GM19328 (cell line): ENCODE measurements around the gene IGF1R.
A peak's percentile ranks its signal among the peaks of the same experiment; 100 is the strongest.

Source experiments
- ATAC-seq: cut with Tn5 transposase; IDR thresholded peaks from one replicate; pipeline ENCODE4 v1.9.1; 2021; ENCODE audit warnings: mild to moderate bottlenecking, moderate library complexity; ENCODE audit not compliant: unreplicated experiment

The IGF1R gene

DNA sequence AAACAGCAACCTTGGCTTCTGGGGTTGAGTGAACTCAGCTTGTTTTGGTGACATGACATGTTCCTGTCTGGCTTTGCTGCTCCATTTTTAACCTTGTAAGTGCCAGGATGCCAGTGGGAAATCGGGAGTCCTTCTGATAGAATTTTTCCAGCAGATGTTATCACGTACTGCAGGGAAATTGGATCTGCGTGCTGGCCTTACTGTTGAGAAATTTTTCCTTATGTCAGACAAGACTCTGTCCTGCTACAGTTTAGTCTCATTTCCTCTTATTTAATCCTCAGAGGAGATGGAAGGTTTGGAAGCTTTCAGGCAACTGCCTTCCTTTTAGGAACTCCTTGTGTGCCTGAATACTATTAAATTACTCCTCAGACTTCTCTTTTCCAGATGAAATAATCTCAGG is 278.7 kb downstream of the IGF1R start:
- ATAC-seq, result no peak

DNA sequence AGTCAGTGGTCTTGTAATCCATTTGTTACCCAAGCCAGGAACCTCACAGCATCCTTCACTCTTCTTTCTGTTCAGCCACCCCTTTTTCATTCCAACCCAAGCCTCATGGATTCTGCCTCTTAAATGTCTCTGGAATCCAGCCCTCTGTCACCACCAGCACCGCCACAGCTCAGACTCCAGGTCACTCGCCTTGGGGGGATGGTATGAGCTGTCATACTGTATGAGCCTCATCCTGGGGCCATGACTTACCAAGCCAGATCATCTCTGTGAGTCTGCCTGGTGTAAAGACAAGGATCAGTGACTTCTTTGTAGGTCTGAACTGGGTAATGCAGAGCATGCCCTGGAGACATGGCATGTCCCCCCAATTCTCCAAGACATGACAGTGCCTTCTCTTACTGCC is 279.7 kb downstream of the IGF1R start:
- ATAC-seq, result no peak

DNA sequence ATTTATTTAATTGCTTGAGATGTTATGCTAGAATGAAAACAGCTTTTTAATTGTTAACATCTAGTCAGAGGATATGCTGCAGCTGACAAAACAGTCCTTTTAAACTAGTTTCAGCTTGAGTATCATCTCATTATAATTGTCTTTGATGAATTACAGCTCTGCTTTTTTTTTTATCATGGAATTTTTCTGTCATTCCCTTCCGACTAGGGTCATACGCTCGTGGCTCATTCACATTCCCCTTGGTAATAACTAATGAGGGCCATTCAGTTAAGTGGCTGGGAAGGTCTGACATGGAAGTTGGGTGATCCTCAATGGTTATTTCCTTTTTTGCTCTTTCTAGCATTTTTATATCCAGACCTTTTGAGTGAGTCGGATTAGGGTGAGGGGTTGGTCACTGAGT is 282.2 kb downstream of the IGF1R start:
- no peak for ATAC-seq

DNA sequence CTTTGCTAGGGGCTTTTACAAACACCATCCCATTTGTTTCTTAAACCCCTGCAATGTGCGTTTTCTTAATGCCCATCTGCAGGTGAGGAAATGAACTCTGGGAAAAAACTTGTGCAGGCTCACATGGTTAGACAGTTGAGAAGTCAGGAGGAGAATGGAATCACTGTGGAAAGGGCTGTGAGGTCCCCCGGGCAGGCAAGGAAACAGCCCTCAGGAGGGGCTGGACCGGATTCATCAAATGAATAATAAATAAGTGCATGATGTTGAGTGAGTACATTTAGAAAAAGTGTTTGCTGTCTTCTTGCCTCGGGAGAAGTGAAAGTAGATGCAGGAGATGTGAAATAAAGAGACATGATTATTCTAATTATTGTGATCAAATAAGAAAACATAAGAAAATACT is 282.7 kb downstream of the IGF1R start:
- no peak for ATAC-seq

DNA sequence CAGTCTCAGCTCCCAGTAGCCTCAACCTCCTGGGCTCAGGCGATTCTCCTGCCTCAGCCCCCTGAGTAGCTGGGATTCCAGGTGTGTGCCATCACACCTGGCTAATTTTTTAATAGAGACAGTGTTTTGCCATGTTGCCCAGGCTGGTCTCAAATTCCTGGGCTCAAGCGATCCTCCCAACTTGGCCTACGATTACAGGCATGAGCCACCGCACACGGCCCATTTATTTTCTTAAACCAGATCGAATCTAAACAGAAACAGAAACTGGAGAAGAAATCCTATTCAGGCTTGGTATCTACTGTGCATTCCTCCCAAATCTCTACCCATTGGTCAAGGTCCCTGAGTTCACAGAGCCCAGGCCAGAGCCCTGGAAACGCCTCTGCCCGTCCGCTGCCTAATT is 285.1 kb downstream of the IGF1R start:
- ATAC-seq, result no peak

DNA sequence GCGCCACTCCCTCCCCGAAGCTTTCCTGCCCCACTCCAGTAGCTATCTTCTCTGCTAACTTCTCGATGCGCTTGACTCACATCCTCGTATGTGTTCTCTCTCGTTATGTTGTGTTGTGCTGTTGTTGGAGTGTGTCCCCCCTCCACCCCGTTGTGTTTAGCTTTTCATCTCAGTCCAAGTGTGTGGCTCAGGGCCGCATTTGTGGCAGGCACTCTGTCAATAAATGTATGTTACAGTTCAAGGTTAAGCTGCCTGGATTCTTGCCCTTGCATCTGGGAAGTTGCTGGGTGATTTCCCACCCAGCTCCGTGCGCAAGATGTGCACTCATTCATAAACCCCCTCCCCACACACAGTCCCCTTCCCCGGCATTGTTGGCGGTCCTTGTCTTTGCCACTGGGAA is 287.4 kb downstream of the IGF1R start:
- ATAC-seq, result no peak

DNA sequence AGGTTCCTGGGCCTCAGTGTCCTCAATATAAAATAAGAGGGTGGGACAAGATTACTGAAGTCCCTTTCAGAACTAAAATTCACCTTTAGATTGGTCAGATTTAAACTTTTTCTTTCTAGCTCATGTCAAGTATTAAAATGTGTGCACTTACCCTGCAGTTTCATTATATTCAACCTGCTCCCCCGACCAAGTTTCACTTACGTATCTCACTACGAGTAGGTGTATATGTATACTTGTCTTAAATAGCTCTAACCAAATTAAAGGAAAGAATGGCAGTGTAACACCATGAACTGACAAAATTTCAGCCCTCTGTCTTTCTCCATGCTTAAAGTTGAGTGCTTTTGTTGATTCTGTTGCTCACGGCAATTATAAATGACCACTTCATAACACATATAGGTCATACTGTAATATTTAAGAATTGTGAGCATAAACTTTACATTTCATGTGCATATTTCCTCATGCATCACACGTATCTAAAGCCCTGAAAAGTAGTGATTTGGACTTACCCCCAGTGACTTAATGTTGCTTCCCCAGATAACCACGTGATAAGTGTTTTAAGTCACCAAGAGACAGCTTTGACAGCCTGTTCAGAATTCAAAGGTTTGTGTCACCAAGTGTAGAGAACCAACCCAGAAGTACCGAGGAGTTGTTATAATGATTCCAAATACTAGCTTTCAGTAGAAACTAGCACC is 289.2 kb downstream of the IGF1R start:
- ATAC-seq, result peak; percentile 80

DNA sequence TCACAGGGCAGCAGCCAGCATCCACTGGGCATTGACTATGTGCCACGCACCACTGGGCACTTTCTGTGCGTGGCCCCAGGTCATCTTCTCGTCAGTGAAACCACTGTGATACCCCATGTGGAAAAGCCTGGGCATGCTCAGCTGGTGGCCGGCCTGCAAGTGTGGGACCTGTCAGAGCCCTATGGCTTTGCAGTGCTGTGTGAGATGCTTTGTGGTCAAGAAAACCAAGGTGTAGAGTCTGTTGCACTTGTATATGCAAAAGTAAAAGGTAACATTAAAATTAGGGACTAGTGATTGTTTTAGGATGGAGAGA is 289.7 kb downstream of the IGF1R start:
- ATAC-seq, result no peak

DNA sequence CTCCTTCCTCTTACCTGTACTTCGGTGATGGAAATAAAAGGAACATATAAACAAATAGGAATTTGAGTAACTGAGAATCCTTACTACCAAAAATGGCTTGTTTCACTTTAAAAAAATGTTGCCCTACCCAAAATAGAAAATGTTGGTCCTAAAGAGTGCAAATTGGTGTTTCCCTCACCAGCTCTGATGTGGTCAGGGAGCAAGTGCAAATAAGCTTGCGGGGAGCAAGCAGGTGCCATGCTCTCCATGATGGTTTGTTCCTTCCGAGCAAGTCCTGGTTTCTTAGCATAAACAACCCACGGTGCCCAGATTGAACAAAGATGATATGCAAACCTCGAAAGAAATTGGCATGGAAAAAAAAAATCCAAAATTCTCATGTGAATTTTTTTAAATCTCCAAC is 290.5 kb downstream of the IGF1R start:
- no peak for ATAC-seq

DNA sequence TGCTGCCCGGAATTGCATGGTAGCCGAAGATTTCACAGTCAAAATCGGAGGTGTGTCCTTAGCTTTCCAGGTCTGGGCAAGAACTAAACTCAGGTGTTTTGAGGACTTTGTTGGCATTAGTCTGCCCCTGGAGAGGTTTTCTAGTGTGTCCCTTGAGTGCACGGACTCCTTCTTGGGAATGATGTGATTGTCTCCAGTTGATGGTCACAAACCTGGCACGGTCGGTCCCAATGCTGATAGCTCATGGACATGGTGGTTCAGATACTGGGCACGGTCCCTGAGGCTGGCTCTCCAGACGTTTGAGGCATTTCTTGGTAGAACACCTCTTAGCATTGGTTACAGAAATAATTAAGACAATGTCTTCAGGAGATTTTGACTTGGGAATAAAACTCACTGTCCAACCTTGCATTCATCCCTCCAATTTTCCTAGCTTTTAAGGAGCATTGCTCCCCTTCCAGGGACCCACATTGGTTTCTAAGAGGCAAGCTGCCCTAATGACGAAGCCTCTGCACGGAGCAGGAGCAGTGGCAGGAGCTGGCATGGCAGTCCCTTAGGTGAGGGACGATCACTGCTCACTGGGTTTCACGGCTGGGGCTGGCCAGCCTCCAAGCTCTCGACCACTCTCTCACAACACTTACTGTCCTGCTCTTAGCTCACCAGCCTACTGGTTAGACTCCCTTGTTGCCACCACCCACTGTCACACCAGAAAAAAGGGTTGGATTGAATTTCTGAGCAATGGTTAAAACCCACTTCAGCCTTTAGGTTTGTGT is 291.2 kb downstream of the IGF1R start:
- no peak for ATAC-seq

DNA sequence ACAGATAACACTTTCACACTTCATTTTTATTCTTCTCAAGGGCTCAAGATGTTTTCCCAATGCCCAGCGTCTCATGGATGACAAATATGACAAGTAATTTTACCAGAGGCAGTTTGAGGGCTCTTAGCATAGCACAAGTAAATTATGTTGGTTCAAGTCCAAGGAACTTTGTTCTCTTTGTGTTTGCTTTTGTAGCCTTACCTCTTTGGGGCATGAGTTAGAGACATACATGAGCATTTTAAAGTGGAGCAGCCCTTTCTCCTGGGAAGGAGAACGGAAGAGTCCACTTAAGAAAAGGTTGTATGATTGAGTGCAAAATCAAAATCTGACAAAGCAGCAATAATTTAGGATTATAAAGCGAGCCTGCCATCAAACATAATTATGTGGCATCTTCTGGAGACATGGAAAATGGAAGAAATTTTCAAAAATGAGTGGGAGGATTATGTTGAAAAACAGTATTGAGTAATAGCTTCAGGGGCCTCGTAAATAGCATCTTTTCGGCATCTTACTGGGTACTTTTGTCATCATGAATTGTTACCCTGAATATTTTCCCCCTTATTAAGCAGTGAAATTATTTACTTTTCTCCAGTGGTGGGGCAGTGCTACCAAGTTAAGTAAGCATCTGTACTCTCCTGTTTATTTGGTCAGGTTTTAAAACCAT is 293.4 kb downstream of the IGF1R start:
- no peak for ATAC-seq

DNA sequence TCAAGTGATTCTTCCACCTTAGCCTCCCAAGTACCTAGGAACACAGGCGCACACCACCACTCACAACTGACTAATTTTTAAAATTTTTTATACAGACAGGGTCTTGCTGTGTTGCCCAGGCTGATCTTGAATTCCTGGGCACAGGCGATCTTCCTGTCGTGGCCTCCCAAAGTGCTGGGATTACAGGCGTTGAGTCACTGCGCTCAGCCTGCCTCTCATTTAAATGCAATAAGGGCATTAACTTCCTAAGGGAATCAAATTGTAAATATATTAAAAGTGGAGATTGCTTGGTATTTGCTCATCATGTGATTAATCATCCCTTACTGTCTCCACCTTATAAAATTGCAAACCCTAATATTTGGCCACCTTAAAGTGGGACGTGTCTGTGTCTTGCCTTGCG is 294.1 kb downstream of the IGF1R start:
- ATAC-seq, result no peak

DNA sequence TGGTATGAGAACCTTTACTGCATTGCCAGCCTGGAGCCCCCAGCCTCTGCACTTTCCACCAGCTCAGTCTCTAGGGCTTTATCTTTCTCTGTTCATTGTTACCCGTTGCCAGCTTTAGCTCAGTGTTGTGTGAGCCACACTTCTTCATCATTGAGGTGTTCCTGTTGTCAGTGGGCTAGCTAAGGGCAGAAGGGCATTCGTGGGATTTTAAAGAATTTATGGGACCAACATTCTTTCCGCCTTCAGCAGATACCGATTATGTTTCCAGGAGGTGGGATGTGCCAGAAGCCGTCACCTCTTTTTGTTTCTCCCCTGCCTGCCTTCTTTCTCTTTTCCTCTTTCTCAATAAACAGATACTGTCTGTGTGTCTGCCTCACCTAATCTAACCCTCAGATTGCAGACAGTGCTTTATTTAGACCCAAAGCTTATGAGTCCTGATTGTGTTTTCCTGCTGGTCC is 294.7 kb downstream of the IGF1R start:
- ATAC-seq, result no peak

DNA sequence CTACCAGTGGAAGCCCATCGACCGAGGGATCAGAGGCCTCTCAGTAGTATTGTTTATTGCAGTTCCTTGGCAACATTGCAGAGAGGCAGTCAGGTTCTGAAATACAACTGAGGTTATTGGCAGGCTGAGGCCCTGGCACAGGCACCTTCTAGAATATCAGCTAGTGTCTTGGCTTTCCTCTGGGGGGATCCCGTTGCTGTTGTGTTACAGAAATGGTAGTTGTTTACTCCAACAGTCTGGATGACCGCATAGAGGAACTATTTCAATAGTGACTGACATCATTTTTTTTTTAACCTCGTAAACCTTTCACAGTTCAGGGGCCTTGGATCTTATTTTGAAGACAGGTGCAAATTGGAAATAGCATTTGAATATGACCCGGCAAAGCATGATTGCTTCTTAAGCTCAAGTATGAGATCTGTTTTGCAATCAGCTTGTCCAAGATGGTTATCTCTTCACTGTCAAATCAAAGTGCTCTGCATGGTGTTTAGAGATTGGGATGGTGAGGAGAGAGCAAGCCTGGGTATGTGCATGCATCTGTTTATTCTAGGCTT is 295.3 kb downstream of the IGF1R start:
- no peak for ATAC-seq

DNA sequence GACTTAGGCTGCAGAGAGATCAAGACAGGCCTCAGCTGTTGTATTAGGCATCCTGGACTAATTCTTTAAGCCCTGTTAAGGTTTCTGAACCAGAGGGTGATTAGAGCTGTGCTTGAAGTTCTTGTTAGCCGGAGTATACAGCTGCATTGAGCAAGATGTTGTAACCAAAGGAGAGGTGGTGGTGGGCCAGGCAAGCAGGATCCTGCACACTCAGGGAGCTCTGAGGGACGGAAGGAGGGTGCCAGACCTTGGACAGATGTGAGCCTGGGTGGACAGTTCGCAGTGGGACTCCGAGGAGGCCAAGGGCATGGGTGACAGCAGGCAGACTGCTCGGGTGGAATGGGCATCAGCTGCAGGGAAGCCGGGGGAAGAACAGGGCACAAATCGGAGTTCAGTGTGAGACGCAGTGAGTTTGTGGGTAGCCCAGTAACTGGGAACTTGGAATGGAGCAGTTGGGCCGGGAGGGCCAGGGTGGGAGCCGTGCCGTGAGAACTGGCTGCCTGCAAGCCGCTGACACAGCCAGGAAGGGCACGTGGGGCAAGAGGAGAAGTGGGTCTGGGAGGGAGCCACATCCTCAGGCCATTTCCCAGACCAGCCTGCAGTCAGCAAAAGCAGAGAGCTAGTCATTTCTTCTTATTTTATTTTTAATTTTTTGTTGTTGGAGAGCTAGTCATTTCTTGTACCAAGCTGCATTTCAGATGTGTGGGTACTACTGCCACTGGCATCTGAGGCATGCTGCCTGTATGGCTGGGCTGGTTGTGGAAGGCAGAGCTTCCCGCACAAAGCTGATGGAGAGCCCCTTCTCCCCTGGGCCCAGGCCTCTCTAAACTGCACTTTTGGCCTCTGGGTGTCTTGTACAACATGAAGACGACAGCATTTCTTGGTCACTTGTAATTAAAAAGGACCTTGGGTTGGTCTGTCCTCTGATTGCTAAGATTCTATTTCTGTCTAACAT is 298.2 kb downstream of the IGF1R start:
- ATAC-seq, result no peak

DNA sequence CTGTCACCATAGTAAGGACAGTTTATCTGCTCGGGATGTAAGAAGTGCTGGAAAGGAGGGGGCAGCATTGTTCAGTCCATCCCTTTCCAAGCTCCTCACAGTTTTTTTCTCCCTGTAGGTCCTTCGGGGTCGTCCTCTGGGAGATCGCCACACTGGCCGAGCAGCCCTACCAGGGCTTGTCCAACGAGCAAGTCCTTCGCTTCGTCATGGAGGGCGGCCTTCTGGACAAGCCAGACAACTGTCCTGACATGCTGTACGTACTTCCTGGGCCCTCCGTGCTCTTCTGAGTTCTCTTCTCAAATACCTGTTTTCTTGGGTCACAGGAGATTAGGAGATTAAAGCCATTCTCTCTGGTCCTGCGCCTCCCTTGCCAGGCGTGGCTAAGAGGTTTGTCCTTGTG is 300.1 kb downstream of the IGF1R start:
- no peak for ATAC-seq

DNA sequence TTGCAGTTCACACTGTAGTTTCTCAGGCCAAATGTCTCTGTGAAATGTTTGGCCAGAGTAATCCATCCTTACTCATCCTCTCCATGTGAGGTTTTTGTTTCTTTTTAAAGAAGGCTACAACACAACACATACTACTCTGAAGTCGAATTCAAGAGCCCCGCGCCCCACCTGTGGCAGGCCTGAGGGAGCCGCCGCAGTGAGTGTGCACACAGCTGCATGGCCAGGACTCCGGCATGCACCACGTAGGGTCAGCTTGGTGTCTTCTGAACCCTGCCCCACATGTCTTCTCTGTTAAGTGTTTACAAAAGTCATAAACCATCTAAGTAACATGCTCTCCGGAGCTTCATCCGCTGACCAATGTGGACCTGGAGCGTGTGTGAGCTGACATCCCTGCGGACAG is 300.6 kb downstream of the IGF1R start:
- no peak for ATAC-seq

DNA sequence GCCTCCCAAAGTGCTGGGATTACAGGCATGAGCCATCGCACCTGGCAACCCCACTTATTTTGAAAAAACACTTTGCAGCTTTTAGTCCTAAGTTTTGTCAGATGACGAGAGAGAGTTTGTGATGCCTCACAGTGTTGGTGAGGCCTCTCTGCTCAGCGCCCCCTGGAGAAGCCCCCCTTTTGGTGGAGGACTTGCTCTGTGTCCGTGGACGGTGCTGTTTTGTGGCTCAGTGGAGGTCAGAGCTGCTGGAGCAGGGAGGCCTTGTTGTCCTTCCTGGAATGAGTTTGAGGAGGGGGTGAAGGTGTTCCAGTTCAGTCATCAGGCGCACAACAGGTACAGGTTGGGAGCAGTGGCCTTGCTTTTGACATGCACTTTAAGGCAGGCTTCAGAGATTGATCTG is 301.3 kb downstream of the IGF1R start:
- no peak for ATAC-seq

DNA sequence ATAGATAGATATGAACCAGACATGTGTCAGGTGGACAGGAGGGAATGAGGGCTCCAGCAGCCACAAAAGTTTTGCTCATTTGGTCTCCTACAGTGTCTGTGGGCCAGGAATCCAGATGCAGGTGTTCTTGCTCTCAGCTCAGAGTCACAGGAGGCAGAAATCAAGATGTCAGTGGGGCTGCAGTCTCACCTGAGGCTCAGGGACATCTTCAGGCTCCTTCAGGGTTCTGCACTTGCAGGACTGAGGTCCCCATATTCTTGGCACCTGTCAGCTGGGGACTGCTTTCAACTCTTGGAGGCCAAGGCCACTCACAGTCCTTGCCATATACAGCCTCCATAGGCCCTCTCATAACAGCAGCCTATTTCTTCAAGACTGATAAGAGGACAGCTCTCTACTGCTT is 301.9 kb downstream of the IGF1R start:
- ATAC-seq, result no peak

DNA sequence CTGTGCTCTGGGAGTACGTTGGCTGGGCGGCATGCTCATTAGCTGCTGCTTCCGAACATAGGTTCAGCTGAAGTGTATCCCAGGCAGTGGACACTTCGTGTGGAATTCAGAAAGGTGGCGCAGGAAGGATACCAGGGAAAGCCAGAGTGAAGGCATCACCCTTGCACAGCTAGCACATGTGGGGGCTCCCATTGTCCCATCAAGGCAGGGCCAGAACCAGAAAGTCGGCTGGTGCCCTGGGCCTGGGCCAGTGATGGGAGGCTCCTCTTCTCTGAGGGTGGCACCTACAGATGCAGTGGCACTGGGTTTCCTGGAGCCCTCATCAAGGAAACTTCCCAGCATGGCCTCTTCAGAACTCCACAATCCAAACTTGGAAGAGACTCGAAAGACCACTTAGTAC is 302.7 kb downstream of the IGF1R start:
- no peak for ATAC-seq
